Fibroblast of peridontal ligament (primary cell): ENCODE measurements around the gene NOL9.

Experiments used
- DNase-seq: peaks from one replicate; pipeline ENCODE4 v3.0.0-alpha.2; 2010; ENCODE audit errors: extremely low read depth

NOL9 gene

GRCh38 chr1:6489383-6489765, 64.9 kb downstream of the NOL9 start:
- DNase-seq, result no peak

DNA sequence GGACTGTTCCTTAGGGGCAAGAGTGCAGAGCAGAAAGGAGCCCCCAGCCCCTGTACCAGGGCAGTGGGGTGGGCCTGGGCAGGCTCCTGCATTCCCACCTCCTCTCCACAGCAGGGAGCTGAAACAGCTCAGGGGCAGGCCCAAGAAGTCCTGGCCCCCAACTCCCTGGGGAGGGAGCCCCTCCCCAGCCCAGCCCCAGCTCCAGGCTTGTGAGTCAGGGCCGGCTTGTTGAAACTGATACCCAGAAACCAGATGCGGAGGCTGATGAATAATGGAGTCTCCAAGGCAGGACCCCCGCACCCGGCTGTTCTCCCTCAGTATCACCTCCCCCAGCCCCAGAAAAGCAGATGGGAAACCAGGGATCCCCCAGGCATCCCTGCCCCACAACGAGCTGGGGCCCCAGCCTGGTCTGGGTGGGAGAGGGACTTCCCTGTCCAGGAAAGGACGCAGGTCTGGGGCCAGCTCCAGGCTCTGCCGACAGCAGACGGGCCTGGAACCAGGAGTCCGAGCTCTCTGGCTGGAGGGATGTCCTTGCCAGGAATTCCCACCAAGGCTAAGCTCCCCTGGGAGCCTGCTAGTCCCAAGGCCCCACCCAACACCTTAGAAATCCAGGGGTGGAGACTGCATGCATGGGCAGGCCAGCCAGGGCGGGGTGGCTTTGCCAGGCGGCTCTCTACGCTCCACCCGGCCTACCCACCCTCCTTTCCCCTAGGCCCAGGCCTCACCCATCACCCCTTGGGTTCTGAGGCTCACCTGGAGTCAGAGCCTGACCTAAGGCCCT, 65.5 kb downstream of the NOL9 start:
- no peak for DNase-seq

GRCh38 chr1:6487804-6488484, 66.4 kb downstream of the NOL9 start:
- DNase-seq, result no peak

- peak; percentile 74 for DNase-seq
Measured at GRCh38 chr1:6486433-6487011, 67.8 kb downstream of the NOL9 start.

DNA sequence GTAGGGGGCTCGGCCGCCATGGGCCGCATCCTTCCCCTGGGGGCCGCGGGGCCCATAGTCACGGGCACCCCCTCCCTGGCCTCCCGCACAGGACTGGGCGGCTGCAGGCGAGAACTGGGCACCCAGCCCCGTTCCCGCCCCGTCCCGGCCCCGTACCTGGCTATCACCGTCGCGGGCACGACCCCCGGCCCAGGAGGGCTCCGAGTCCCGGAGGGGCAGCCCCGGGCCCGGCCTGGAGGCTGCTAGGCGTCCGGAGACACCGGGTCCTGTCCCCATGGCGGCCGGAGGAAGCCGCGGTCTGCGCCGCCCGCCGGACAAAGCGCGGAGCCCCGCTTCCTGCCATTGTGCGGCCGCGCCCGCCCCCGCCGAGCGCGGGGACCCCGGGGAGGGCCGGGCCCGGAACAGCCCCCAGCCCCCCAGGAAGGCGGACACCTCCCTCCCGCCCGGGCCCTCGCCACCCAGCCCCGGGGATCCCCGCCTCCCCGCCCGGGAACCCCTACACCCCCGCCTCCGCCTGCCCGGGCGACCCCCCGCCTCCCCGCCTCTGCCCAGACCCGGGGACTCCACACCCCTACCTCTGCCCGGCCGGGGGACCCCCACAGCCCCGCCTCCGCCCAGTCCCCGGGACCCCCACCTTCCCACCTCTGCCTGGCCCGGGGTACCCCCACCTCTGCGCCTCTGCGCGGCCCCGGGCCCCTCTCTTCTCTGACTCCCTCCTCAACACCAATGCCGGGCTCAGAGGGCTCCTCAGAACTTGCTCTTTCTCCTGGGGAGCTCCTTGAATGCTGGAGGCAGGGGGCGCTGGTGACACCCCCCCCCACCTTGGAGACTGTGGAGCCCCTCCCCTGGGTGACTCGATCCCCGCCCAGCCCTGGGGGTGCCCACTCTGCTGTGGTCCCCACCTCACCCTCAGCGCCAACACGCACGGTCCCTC, 68.9 kb downstream of the NOL9 start:
- DNase-seq, result no peak

DNA sequence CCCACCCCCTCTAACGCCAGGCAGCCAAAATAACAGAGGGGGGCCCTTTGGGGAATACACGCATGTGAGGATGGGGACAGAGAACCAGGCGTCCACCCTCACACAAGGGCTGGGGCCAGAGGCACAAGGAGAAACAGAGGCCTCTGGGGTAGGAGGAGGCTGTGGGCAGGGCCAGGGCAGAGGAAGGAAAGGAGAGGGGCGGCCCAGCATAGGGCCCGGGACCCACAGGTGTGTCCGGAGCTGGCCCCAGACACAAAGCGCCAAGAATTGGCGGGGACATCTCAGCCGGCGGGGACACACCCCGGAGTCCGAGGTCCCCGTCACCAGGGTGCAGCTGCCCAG, 69.5 kb downstream of the NOL9 start:
- DNase-seq, result no peak

- no peak for DNase-seq
Measured at GRCh38 chr1:6483761-6484117, 70.6 kb downstream of the NOL9 start.

DNA sequence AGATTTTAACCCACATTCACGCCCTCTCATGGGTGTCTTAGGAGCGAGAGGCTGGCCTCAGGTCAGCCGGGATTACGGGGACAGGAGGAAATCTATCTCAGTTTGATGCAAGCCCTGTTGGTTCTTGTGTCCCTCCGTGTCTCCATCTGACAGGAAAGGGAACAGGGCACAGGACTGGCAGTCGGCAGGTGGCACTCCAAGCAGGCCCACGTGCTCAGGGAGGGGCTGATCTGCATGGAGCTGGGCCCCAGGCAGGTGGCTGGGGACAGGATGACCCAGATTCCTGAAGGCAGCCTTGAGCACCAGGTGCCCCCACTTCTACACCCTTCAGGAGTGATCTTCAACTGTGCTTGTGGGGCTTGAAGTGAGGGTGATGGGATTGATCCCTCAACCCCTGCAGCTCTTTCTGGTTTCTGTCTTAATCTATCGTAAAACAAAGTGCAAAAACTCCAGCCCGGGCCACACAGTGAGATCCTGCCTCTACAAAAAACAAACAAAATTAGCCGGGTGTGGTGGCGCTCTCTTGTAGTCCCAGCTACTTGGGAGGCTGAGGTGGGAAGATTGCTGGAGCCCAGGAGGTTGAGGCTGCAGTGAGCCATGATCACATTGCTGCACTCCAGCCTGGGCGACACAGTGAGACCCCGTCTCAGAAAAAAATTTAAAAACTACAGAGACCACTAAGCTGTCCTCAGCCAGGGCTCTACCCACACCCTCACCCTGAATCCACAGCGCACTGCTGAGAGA, 71.1 kb downstream of the NOL9 start:
- DNase-seq, result no peak

- DNase-seq, result no peak
Measured at GRCh38 chr1:6481820-6482219, 72.5 kb downstream of the NOL9 start.

DNA sequence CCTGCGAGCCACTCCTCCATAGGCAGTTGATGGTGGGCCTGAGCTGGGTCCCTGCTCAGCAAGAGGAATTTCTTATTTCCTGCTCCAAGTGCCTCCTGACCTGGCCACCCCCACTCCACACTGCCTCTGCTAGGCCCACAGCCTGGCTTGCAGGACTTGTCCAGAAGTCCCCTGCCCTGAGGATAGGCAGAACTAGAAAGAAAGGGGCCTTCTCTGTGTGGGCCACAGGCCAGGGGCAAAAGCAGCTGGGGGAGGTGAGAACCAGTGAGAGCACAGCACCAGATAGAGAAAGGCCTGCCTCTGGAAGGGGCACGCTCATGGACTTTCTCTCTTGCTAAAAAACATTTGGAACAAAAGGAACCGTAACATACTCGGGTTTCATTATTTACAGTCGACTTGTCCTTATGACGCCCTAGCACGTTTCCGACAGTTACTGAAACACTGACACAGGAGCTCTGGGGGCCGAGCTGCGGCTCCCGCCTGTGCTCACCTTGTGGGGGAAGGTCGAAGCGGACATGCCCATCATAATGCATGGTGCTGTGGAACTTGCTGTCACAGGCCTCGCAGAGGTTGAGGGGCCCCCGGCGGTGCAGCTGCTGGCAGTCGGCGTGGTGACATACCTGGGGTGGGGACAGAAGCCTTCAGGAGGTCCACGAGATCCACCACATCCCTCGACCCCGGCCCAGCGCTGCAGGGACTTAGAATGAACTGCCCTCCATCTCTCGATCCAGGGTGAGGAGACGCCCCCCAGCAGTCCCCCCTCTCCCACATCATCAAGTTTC, 77.1 kb downstream of the NOL9 start:
- DNase-seq, result no peak

- no peak for DNase-seq
Measured at GRCh38 chr1:6476483-6476882, 77.8 kb downstream of the NOL9 start.

- DNase-seq, result no peak
Measured at GRCh38 chr1:6475381-6476133, 78.8 kb downstream of the NOL9 start.

DNA sequence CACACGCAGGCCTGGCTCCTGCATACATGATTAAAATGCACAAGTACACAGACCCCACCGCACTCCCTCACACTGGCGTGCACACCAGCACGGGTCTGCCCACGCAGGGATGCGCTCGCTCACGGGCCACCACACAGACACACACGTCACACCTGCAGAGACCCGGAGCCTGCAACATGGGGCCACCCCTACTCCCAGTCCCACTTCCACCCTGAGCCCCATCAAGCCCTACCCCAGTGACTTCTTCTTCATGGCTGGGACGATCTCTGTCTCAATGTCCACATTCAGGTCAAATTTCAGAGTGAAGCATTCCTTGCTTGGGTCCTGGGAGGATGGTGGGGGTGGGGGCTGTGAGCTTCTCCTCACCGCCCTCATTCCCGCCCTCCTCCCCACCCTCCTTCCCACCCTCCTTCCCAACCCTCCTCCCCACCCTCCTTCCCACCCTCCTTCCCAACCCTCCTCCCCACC, 79.5 kb downstream of the NOL9 start:
- no peak for DNase-seq

DNA sequence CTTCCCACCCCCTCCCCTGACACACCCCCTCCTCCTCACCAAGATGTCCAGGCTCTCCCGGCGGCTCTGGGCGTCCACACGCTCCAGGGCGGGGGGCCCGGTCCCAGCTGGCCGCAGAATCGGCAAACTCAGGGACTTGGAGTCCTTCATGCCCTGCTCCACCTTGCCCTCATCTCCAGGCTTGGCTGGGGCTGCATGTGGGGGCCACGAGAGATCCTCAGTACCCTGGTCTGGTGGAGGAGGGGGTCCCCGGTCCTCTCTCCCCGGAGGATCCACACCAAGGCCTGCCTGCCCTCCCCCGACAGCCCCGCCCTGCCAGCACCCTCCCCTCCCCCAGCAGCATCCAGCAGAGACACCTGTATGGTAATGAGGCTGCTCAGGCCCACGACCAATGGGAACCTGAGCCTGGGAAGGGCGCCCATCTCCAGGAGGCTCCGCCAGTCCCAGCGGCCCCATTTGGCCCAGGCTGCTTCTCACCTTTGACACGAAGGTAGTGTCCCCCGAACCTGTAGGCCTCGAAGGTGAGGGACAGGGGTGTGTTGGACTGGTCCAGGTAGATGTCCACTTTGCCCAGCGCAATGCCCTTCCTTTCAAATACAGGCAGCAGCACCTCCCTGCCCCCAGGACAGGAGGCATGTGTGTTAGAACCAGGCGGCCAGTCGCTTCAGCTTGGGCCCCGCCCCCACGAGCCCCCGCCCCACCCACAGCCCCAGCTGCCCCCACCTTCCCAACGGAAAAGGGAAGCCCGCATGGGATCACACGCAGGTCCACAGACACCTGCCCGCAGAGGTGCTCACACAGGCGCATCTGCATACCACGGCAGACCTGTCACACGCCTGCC, 80.1 kb downstream of the NOL9 start:
- DNase-seq, result no peak

GRCh38 chr1:6473156-6473555, 81.2 kb downstream of the NOL9 start:
- DNase-seq, result no peak

DNA sequence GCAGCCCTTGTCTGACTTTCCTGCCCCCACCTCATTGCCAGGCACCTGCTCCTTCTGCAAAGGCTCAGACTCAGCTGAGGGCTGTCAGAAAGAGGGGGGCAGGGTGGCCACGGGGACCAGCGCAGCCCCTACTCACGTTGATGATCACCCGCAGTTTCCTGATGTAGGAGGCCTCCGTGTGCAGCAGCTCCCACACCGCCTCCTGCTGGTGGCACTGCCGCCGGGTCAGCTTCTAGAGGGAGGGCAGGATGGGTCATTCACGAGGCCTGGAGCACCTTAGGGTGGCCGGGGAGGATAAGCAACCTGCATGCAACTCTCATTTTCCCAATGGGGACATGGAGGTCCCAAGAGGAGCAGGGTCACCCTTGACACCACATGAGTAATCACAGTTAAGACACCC, 81.9 kb downstream of the NOL9 start:
- DNase-seq, result no peak

- DNase-seq, result no peak
Measured at GRCh38 chr1:6471970-6472368, 82.3 kb downstream of the NOL9 start.
